GM23248 (cell line): ENCODE measurements around the gene DTNB.

Experiments
- EZH2 ChIP-seq: fragments of 200-600 bp; sonication (generic); IDR thresholded peaks from 2 replicates; pipeline ENCODE4 v1.6.1; 2018; ENCODE audit warnings: antibody characterized with exemption, mild to moderate bottlenecking; ENCODE audit not compliant: insufficient read depth, poor library complexity, severe bottlenecking
- EZH2phosphoT487 ChIP-seq: fragments of 200-600 bp; sonication (generic); IDR thresholded peaks from 2 replicates; pipeline ENCODE4 v1.6.1; 2018; ENCODE audit warnings: antibody characterized with exemption, moderate library complexity, mild to moderate bottlenecking, low read depth; ENCODE audit not compliant: insufficient read depth

GRCh38 chr2:25490217-25490616, 183.2 kb downstream of the DTNB start:
- TF ChIP-seq EZH2 (no peak), EZH2phosphoT487 (no peak)
